ENCODE results near the gene NRN1L. TPM values are rescaled to one million over a fixed set of nuclear protein-coding genes. Genes with fewer than 3 reads are reported as not detected.

NRN1L gene
- total RNA-seq, 1 donor from 2014 or later, result 0.54 TPM

DNA sequence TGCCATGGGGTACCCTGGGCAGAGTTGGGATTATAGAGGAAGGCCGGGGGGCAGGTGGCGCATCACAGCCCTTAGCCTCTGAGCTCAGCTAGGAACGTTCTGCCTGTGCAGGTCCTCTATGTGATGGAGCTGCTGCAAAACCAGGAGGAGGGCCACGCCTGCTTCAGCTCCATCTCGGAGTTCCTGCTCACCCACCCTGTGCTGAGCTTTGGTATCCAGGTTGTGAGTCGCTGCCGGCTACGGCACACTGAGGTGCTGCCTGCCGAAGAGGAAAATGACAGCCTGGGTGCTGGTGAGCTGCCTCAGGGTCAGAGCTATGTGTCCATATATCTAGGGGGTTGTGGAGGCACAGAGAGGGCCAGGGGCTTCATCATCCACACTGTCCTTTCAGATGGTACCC is 5.8 kb upstream of the NRN1L start:
- no peak for ATAC-seq
- intact Hi-C loops (cut with DNase I), result no loop called here
- DNase-seq (ENCODE audit: missing footprints), result no peak

DNA sequence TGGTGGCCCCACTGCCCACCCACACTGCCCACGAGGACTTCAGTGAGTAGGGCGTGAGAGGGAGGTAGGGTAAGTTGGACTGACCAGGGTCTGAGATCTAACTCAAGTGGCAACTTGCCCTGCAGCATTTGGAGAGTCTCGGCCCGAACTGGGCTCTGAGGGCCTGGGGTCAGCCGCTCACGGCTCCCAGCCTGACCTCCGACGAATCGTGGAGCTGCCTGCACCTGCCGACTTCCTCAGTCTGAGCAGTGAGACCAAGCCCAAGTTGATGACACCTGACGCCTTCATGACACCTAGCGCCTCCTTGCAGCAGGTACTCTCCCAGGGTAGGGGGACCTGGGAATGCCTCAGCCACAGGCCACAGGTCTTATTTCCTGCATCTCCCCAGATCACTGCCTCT is 5.2 kb upstream of the NRN1L start:
- no peak for DNase-seq (ENCODE audit: missing footprints)
- intact Hi-C loops (cut with DNase I), result no loop called here

DNA sequence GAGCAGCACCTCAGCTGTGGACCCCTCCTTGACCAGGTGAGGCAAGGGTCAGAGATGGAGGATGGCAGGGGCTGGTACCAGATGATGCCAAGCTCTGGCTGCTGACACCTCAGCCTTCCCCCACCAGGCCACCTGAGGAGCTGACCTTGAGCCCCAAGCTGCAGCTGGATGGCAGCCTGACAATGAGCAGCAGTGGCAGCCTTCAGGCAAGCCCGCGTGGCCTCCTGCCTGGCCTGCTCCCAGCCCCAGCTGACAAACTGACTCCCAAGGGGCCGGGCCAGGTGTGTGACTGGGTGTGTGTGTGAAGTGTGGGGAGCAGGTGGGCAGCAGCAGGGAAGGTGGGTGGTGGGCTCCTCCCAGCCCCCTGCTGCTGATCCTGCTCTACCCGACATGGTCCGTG is 4.7 kb upstream of the NRN1L start:
- no peak for DNase-seq (ENCODE audit: missing footprints)
- ATAC-seq, result no peak
- intact Hi-C loops (cut with DNase I), result no loop called here

More for the DNA sequence above, 5.2 kb upstream of the NRN1L start:
- no peak for ATAC-seq

DNA sequence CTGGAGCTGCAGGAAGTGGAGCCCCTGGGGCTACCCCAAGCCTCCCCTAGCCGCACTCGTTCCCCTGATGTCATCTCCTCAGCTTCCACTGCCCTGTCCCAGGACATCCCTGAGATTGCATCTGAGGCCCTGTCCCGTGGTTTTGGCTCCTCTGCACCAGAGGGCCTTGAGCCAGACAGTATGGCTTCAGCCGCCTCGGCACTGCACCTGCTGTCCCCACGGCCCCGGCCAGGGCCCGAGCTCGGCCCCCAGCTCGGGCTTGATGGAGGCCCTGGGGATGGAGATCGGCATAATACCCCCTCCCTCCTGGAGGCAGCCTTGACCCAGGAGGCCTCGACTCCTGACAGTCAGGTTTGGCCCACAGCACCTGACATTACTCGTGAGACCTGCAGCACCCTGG is 4.1 kb upstream of the NRN1L start:
- intact Hi-C loops (cut with DNase I), result no loop called here
- no peak for DNase-seq (ENCODE audit: missing footprints)
- ATAC-seq, result no peak

DNA sequence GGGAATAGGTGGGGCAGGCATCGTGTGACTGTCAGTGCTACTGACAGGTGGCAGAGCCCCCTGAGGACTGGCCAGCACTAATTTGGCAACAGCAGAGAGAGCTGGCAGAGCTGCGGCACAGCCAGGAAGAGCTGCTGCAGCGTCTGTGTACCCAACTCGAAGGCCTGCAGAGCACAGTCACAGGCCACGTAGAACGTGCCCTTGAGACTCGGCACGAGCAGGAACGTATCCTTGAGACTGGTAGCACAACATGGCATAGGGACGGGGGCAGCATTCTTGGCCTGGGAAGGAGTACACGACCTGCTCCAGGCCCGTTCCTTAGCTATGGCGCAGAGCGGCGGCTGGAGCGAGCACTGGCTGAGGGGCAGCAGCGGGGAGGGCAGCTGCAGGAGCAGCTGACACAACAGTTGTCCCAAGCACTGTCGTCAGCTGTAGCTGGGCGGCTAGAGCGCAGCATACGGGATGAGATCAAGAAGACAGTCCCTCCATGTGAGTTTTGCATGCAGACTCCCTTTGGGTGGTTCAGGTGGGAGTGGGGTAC is 3.0 kb upstream of the NRN1L start:
- intact Hi-C loops (cut with DNase I), result loop anchor here (1.0 to 2.0 kb wide), 2 partner anchors 18 to 159 kb away; no protein-coding TSS in a partner anchor
- DNase-seq (ENCODE audit: missing footprints), result peak; percentile 74
- ATAC-seq, result peak; percentile 66

DNA sequence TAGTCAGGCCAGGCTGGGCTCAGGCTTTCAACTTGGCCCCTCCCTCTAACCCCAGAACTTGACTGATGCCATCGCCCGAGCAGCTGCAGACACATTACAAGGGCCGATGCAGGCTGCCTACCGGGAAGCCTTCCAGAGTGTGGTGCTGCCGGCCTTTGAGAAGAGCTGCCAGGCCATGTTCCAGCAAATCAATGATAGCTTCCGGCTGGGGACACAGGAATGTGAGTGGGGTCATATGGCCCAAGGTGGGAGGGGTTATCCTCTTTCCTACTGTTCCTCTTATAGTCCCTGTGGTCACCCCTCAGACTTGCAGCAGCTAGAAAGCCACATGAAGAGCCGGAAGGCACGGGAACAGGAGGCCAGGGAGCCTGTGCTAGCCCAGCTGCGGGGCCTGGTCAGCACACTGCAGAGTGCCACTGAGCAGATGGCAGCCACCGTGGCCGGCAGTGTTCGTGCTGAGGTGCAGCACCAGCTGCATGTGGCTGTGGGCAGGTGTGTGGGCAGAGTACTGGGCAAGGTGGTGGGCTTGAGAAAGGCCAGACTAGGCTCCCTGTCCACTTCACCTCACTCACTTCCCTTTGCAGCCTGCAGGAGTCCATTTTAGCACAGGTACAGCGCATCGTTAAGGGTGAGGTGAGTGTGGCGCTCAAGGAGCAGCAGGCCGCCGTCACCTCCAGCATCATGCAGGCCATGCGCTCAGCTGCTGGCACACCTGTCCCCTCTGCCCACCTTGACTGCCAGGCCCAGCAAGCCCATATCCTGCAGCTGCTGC is 2.1 kb upstream of the NRN1L start:
- intact Hi-C loops (cut with DNase I), result loop anchor here (2.0 kb wide), 1 partner anchor 158 kb away; no protein-coding TSS in a partner anchor
- ATAC-seq, result peak; percentile 65

DNA sequence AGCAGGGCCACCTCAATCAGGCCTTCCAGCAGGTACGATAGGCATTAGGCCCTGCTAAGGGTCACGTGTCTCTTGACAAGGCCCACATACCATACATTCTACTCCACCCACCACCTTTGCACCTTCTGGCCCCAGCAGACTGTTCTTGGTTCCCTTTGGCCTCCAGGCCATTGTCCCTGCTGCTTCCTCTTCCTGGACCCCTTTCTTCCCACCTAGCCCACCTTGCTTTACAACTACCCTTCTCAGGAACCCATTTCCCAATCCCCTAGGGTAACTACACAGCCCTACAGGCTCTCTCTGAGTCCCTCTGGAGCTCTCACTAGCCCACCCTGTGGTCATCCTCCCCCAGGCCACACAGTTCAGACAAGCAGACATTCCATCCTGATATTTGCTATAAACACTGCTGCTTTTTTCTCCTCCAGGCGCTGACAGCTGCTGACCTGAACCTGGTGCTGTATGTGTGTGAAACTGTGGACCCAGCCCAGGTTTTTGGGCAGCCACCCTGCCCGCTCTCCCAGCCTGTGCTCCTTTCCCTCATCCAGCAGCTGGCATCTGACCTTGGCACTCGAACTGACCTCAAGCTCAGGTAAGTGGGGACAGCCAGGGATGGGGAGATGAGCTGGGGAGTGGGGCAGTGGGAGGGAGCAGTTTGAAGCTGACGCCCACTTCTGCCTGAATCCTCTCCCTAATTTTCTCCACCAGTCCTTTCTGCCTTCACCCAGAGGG is 1.4 kb upstream of the NRN1L start:
- intact Hi-C loops (cut with DNase I), result loop anchor here (2.0 kb wide), 1 partner anchor 157 kb away; no protein-coding TSS in a partner anchor
- no peak for DNase-seq (ENCODE audit: missing footprints)

More for the DNA sequence above, 2.1 kb upstream of the NRN1L start:
- peak; percentile 76 for DNase-seq (ENCODE audit: missing footprints)

DNA sequence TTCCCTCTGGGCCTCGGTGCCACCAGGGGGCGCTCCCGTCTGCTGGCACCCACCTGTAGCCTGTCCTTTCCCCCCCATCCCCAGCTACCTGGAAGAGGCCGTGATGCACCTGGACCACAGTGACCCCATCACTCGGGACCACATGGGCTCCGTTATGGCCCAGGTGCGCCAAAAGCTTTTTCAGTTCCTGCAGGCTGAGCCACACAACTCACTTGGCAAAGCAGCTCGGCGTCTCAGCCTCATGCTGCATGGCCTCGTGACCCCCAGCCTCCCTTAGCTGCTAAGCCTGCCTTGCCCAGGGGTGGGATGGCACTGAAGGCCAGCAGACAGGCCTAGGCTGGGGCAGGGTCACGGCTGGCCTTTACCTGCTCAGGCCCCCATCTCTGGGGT is 818 bp upstream of the NRN1L start:
- intact Hi-C loops (cut with DNase I), result loop anchor here (2.0 kb wide), 2 partner anchors 45 to 157 kb away; no protein-coding TSS in a partner anchor

More for the DNA sequence above, 1.4 kb upstream of the NRN1L start:
- no peak for ATAC-seq

DNA sequence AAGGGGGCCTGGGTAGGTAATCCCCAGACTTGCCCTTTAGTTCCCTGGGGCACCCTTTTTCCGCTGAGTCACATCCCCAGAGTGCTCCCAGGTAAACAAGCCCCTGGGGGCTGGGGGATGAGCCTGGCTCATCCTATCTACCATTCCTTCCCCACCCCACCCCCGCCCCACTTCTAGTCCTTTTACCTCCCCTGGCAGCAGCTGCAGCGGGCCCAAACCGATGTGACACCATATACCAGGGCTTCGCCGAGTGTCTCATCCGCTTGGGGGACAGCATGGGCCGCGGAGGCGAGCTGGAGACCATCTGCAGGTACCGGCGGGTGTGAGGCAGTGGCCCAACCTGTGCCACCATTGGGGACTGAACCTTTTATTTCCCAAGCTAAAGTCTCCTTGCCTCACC is 860 bp downstream of the NRN1L start:
- DNase-seq (ENCODE audit: missing footprints) (no peak), ATAC-seq (no peak)
- intact Hi-C loops (cut with DNase I), result loop anchor here (2.0 kb wide), 1 partner anchor 43 kb away; no protein-coding TSS in a partner anchor

More for the DNA sequence above, 818 bp upstream of the NRN1L start:
- ATAC-seq (no peak), DNase-seq (ENCODE audit: missing footprints) (peak; percentile 76)

DNA sequence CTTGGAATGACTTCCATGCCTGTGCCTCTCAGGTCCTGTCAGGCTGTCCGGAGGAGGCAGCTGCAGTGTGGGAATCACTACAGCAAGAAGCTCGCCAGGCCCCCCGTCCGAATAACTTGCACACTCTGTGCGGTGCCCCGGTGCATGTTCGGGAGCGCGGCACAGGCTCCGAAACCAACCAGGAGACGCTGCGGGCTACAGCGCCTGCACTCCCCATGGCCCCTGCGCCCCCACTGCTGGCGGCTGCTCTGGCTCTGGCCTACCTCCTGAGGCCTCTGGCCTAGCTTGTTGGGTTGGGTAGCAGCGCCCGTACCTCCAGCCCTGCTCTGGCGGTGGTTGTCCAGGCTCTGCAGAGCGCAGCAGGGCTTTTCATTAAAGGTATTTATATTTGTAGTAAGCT is 1.3 kb downstream of the NRN1L start:
- DNase-seq (ENCODE audit: missing footprints), result no peak
- intact Hi-C loops (cut with DNase I), result loop anchor here (2.0 kb wide), 1 partner anchor 43 kb away; no protein-coding TSS in a partner anchor
- ATAC-seq, result no peak

DNA sequence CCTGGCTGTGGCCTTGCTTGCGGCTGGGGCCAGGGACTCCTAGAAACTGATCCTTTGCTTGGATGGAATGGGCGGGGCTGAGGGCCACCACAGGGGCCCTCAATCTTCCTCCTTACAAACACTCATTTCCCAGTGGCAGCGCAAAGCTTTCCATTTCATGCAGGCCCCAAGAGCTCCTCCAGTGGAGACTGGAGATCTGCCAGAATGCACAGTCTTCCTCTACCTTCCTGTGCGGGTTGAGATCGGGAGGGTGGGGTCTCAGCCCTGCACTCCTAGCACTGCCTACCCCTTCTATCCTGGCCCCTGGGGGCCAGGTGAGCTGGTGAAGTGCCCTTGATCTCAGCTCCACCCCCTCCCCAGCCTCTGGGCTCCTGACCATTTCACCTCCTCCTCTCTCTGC is 1.7 kb downstream of the NRN1L start:
- intact Hi-C loops (cut with DNase I), result no loop called here
- ATAC-seq (no peak), DNase-seq (ENCODE audit: missing footprints) (no peak)

DNA sequence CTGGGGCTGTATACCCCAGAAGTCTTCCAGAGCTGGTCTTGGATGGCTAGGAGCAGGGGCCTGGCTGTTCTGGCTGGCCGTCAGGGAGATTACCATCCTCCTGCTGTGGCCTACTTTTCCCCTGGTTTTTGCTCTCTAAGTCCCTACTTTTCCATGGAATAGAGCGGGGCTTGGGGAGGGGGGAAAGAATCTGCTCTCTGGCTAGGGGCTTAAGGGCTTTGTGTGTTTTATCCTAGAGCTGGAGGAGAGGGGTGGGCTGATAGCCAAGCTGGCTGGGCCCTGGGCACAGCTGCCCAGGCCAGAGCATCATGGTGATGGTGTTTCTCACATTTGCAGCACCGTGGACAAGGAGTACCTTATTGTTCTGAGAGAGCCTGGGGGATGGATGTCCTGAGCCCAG is 3.6 kb downstream of the NRN1L start:
- ATAC-seq (no peak), DNase-seq (ENCODE audit: missing footprints) (no peak)
- intact Hi-C loops (cut with DNase I), result no loop called here

DNA sequence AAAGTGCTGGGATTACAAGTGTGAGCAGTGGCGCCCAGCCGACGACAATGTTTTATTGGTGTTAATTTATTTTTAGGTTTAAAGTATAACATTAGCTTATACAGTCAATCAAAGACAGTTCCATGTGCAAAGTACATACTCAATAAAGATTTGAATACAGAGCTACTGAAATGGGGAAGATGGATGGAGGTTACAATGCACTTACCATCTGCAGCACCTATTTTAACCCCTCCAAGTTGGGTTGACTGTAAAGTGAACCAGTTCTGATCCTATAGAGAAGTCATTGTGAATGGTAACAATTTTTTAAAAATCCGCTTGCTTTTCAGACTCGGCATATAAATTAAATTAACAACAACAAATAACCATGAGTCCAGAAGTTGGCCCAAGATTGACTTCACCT is 7.7 kb downstream of the NRN1L start:
- intact Hi-C loops (cut with DNase I), result loop anchor here (2.0 kb wide), 1 partner anchor 130 kb away; the partner anchor contains the start of genes DDX28 and DUS2
- ATAC-seq (no peak), DNase-seq (ENCODE audit: missing footprints) (no peak)

DNA sequence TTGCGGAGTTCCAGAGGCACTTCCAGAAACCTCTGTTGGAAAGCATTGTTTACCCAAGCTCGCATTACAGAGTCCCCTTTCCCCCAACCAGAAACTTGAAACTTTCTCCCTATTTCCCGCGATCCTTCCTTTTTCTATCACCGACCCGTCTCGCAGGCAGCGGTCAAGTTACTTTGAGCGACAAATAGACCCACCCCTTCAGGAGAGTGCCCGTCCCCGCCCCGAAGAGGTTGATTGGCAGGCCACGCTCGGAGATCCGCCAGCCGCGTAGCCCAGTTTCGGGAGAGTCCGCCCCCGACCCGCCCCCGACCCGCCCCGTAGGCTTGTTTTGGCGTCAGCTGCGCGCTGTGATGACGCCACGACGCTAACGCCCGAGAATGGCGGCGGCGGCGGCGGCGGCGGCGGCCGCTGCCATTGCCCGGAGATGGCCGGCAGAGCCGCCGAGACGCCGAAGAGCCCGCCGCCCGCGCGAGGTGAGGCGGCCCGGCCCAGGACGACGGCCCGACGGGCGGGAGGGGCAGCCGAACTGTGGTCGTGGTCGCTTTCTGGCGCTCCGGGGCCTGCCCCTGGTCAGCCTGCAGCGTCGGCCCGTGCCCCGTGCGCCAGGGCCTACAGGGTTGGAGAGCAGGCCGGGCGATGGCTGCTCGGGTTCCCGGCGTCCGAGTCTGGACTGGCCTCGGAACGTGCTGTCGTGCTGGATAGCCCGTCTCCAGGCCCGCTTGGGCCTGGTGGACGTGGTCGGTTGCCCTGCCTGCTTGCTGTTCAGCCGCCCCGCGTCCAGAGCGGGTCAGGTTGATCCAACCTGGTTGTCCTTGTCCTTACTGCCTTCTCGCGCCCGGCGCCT is 8.4 kb downstream of the NRN1L start, which contains the start of gene PSKH1:
PSKH1 (plus strand) TSS at position 356 of the 844 bp plus-strand sequence. CDS start 15,496 bp downstream, outside the sequence.
- DNase-seq (ENCODE audit: missing footprints) (peak; percentile 98), ATAC-seq (peak; percentile 98)
- intact Hi-C loops (cut with DNase I), result loop anchor here (2.0 kb wide), 1 partner anchor 130 kb away; the partner anchor contains the start of genes DDX28 and DUS2

DNA sequence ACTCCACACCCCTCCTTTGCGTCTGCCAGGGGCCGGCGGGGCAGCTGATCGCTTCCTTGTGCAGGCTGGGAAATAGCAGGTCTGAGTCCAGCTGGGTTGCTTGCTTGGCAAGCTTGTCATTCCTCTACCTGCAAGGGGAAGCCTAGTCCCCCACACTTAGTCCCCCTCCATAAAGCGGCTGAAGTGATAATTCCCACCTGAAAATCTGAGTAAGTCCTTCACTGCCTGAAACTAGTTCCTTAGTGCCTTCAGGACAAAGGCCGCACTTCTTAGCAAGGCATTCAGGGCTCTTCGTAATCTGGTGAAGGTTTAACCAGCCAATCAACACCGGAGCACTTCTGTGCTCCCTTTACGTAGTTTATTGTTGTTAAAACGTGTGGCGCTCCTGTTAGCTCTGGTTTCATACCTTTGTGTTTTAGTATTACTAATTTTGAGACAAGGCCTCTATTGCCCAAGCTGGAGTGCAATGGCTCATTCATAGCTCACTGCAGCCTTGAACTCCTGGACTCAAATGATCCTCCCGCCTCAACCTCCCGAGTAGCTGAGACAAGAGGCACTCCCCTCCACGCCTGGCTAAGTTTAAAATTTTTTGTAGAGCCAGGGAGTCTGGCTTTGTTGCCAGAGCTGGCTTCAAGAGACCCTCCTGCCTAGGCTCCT is 9.2 kb downstream of the NRN1L start:
- intact Hi-C loops (cut with DNase I), result loop anchor here (2.0 kb wide), 1 partner anchor 129 kb away; the partner anchor contains the start of genes DDX28 and DUS2
- peak; percentile 33 for ATAC-seq
- DNase-seq (ENCODE audit: missing footprints), result no peak

DNA sequence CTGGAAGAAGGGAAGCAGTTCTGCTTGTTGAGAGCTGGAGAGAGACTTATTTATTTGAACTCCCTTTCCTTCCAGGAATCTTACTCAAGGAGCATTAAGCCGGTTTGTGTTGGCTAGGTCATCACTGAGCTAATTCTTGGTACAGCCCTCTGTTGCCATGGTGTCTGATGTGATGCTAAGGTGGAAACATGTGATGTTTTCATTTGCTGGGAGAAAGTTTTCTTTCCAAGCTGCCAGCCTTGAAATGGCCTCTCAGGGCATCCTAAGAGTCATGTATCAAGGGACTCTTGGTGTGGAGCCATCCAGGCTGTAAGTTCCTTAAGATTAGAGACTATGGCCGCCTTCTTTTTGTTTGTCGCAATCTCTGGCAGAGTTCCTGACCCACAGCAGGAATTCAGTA is 12.5 kb downstream of the NRN1L start:
- DNase-seq (ENCODE audit: missing footprints), result no peak
- intact Hi-C loops (cut with DNase I), result no loop called here
- ATAC-seq, result no peak

DNA sequence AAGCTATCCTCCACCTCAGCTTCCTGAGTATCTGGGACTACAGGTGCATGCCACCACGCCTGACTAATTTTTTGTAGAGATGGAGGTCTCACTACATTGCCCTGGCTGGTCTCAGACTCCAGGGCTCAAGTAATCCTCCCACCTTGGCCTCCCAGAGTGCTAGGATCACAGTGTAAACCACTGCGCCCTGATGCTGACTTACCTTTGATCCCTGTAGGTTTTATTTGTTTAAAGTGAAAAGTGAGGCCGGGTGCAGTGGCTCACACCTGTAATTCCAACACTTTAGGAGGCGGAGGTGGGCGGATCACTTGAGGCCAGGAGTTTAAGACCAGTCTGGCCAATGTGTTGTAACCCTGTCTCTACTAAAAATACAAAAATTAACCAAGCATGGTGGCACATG is 17.0 kb downstream of the NRN1L start:
- intact Hi-C loops (cut with DNase I), result no loop called here
- no peak for ATAC-seq
- DNase-seq (ENCODE audit: missing footprints), result no peak

DNA sequence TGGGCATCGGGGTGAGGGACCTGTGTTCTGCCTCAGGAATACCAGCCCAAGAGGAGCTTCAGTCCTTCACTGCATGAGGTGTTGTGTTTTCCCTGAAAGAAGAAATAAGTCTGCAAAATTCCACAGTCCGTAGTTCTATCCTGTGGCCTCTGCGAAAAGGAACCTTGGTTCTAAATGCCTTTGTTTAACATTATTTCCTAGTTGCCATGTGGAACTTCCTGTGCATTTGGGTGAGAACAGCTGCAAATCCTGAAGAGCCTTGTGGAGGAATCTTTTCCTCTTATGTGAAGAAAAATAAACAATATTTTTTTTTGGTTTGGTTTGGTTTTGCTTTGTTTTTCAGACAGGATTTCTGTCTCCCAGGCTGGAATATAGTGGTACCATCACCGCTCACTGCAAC is 18.1 kb downstream of the NRN1L start:
- no peak for DNase-seq (ENCODE audit: missing footprints)
- no peak for ATAC-seq
- intact Hi-C loops (cut with DNase I), result no loop called here

Data from Right ventricle myocardium inferior (tissue), 1 donor.